ENCODE measurements around the gene TRA2A.
"Not testable (repeated sequence)": the region's sequence is repeated elsewhere in the genome, so short reads cannot be mapped to it uniquely, and the experiment has no call there.

Gene TRA2A

GRCh38 chr7:23531794-23532489 lies at the start of gene TRA2A:
TSS of gene TRA2A (minus strand) at chr7:23531981. CDS start at chr7:23531824, 157 bp downstream.
- DNase-seq (ENCODE audit: low spot score) = peak; percentile 91

GRCh38 chr7:23570592-23571200 lies 38.9 kb upstream of the TRA2A start:
- DNase-seq (ENCODE audit: low spot score) = peak; percentile 88

- no peak for DNase-seq (ENCODE audit: low spot score)
Observed at GRCh38 chr7:23558303-23558702, 26.5 kb upstream of the TRA2A start.

GRCh38 chr7:23547662-23548061 lies 15.9 kb upstream of the TRA2A start:
- no peak for DNase-seq (ENCODE audit: low spot score)

- peak; percentile 70 for DNase-seq (ENCODE audit: low spot score)
Observed at GRCh38 chr7:23546897-23547572, 15.3 kb upstream of the TRA2A start.

GRCh38 chr7:23545493-23545892 lies 13.7 kb upstream of the TRA2A start:
- no peak for DNase-seq (ENCODE audit: low spot score)

GRCh38 chr7:23544913-23545354 lies 13.2 kb upstream of the TRA2A start:
- peak; percentile 42 for DNase-seq (ENCODE audit: low spot score)

GRCh38 chr7:23542752-23543151 lies 11.0 kb upstream of the TRA2A start:
- DNase-seq (ENCODE audit: low spot score) = no peak

GRCh38 chr7:23539494-23539907 lies 7.7 kb upstream of the TRA2A start:
- no peak for DNase-seq (ENCODE audit: low spot score)

- DNase-seq (ENCODE audit: low spot score) = no peak
Observed at GRCh38 chr7:23538301-23538700, 6.5 kb upstream of the TRA2A start.

- no peak for DNase-seq (ENCODE audit: low spot score)
Observed at GRCh38 chr7:23533238-23533604, 1.4 kb upstream of the TRA2A start.

- DNase-seq (ENCODE audit: low spot score) = no peak
Observed at GRCh38 chr7:23532490-23533237, 883 bp upstream of the TRA2A start.

GRCh38 chr7:23531050-23531793 lies 559 bp downstream of the TRA2A start:
- peak; percentile 36 for DNase-seq (ENCODE audit: low spot score)

GRCh38 chr7:23530405-23530804 lies 1.4 kb downstream of the TRA2A start:
- DNase-seq (ENCODE audit: low spot score) = peak; percentile 57

- DNase-seq (ENCODE audit: low spot score) = no peak
Observed at GRCh38 chr7:23529262-23529859, 2.4 kb downstream of the TRA2A start.

- DNase-seq (ENCODE audit: low spot score) = not testable (repeated sequence)
Observed at GRCh38 chr7:23525611-23526010, 6.2 kb downstream of the TRA2A start.

GRCh38 chr7:23524473-23524872 lies 7.3 kb downstream of the TRA2A start:
- no peak for DNase-seq (ENCODE audit: low spot score)

GRCh38 chr7:23523486-23524075 lies 8.2 kb downstream of the TRA2A start:
- no peak for DNase-seq (ENCODE audit: low spot score)

GRCh38 chr7:23520582-23520981 lies 11.2 kb downstream of the TRA2A start:
- no peak for DNase-seq (ENCODE audit: low spot score)

- DNase-seq (ENCODE audit: low spot score) = no peak
Observed at GRCh38 chr7:23514755-23515154, 17.0 kb downstream of the TRA2A start.

GRCh38 chr7:23513746-23514145 lies 18.0 kb downstream of the TRA2A start:
- DNase-seq (ENCODE audit: low spot score) = not testable (repeated sequence)

Data from HuH-7 (cell line).